ENCODE data around the gene PTH2. TPM values are rescaled to one million over a fixed set of nuclear protein-coding genes. Genes with fewer than 3 reads are reported as not detected.
"Not testable (repeated sequence)": the region's sequence is repeated elsewhere in the genome, so short reads cannot be mapped to it uniquely, and the experiment has no call there.

PTH2 gene
- polyA plus RNA-seq, 4 donors = not detected

- no peak for DNase-seq (ENCODE audit: low read depth in 4 of 4, low spot score in 3 of 4)
These were observed 32.9 kb downstream of the PTH2 start for GRCh38 chr19:49390131-49390928.

- no peak for DNase-seq (ENCODE audit: low read depth in 4 of 4, low spot score in 3 of 4)
These were observed 33.8 kb downstream of the PTH2 start for GRCh38 chr19:49389406-49389805.

- peak in 1 of 4 donors; percentile 40 for DNase-seq (ENCODE audit: low read depth in 4 of 4, low spot score in 3 of 4)
These were observed 35.3 kb downstream of the PTH2 start, which contains the start of gene KASH5 for GRCh38 chr19:49387936-49388372. Gene KASH5 (plus strand): TSS chr19:49388249. CDS start chr19:49390884, 2,635 bp downstream.

GRCh38 chr19:49383599-49383998 lies 39.6 kb downstream of the PTH2 start:
- DNase-seq (ENCODE audit: low read depth in 4 of 4, low spot score in 3 of 4) = no peak

- DNase-seq (ENCODE audit: low read depth in 4 of 4, low spot score in 3 of 4) = no peak
These were observed 40.6 kb downstream of the PTH2 start for GRCh38 chr19:49382639-49383038.

GRCh38 chr19:49380391-49380790 lies 42.9 kb downstream of the PTH2 start:
- no peak for DNase-seq (ENCODE audit: low read depth in 4 of 4, low spot score in 3 of 4)

GRCh38 chr19:49378512-49378911 lies 44.7 kb downstream of the PTH2 start:
- DNase-seq (ENCODE audit: low read depth in 4 of 4, low spot score in 3 of 4) = no peak

- DNase-seq (ENCODE audit: low read depth in 4 of 4, low spot score in 3 of 4) = no peak
These were observed 48.4 kb downstream of the PTH2 start for GRCh38 chr19:49374665-49375434.

- DNase-seq (ENCODE audit: low read depth in 4 of 4, low spot score in 3 of 4) = not testable (repeated sequence)
These were observed 50.1 kb downstream of the PTH2 start for GRCh38 chr19:49373174-49373573.

Other genes with a start within 250 kb of the PTH2 start
- 1 to 10 TPM; 2.5 to 3.3 (median 2.8) TPM for gene SLC6A16, start 98.2 kb downstream of the PTH2 start, polyA plus RNA-seq (ENCODE audit: insufficient read length in 4 of 4)
- gene CD37, start 88.0 kb downstream of the PTH2 start, polyA plus RNA-seq (ENCODE audit: insufficient read length in 4 of 4) = 10 to 100 TPM; 28.9 to 42.9 (median 36.0) TPM
- gene TEAD2, start 61.0 kb downstream of the PTH2 start, polyA plus RNA-seq (ENCODE audit: insufficient read length in 4 of 4) = 100 to 1,000 TPM in 2 of 4 donors, 10 to 100 TPM in 2; 95.9 to 107 (median 102) TPM
- 1 to 10 TPM; 3.3 to 6.9 (median 5.4) TPM for gene DKKL1, start 59.6 kb downstream of the PTH2 start, polyA plus RNA-seq (ENCODE audit: insufficient read length in 4 of 4)
- under 1 TPM in 3 of 4 donors, not detected in 1; 0.21 to 0.48 (median 0.29) TPM for gene KASH5, start 35.2 kb downstream of the PTH2 start, polyA plus RNA-seq (ENCODE audit: insufficient read length in 4 of 4)
- gene GFY, start 1.9 kb upstream of the PTH2 start, polyA plus RNA-seq (ENCODE audit: insufficient read length in 4 of 4) = under 1 TPM in 1 of 4 donors, not detected in 3; 0.04 TPM
- under 1 TPM; 0.25 to 0.49 (median 0.40) TPM for gene SLC17A7, start 18.1 kb upstream of the PTH2 start, polyA plus RNA-seq (ENCODE audit: insufficient read length in 4 of 4)
- 10 to 100 TPM; 79.0 to 96.1 (median 82.8) TPM for gene PIH1D1, start 28.4 kb upstream of the PTH2 start, polyA plus RNA-seq (ENCODE audit: insufficient read length in 4 of 4)
- gene ALDH16A1, start 29.8 kb upstream of the PTH2 start, polyA plus RNA-seq (ENCODE audit: insufficient read length in 4 of 4) = 10 to 100 TPM; 16.6 to 27.5 (median 18.3) TPM
- gene FLT3LG, start 50.8 kb upstream of the PTH2 start, polyA plus RNA-seq (ENCODE audit: insufficient read length in 4 of 4) = 1 to 10 TPM; 2.6 to 4.5 (median 3.6) TPM
- gene RPL13A, start 64.2 kb upstream of the PTH2 start, polyA plus RNA-seq (ENCODE audit: insufficient read length in 4 of 4) = 1,000 to 10,000 TPM; 2,364 to 2,825 (median 2,611) TPM
- gene RPS11, start 73.0 kb upstream of the PTH2 start, polyA plus RNA-seq (ENCODE audit: insufficient read length in 4 of 4) = 1,000 to 10,000 TPM; 2,560 to 2,862 (median 2,794) TPM
- gene FCGRT, start 89.2 kb upstream of the PTH2 start, polyA plus RNA-seq (ENCODE audit: insufficient read length in 4 of 4) = 100 to 1,000 TPM; 242 to 339 (median 259) TPM
- 10 to 100 TPM; 14.5 to 23.3 (median 17.4) TPM for gene RCN3, start 104.6 kb upstream of the PTH2 start, polyA plus RNA-seq (ENCODE audit: insufficient read length in 4 of 4)
- 10 to 100 TPM; 53.6 to 73.7 (median 60.5) TPM for gene NOSIP, start 157.1 kb upstream of the PTH2 start, polyA plus RNA-seq (ENCODE audit: insufficient read length in 4 of 4)
- 1 to 10 TPM; 7.3 to 9.3 (median 8.3) TPM for gene PRRG2, start 157.9 kb upstream of the PTH2 start, polyA plus RNA-seq (ENCODE audit: insufficient read length in 4 of 4)
- gene PRR12, start 167.7 kb upstream of the PTH2 start, polyA plus RNA-seq (ENCODE audit: insufficient read length in 4 of 4) = 10 to 100 TPM; 17.9 to 27.1 (median 20.2) TPM
- gene RRAS, start 216.7 kb upstream of the PTH2 start, polyA plus RNA-seq (ENCODE audit: insufficient read length in 4 of 4) = 10 to 100 TPM; 23.7 to 32.2 (median 25.8) TPM
- gene SCAF1, start 218.8 kb upstream of the PTH2 start, polyA plus RNA-seq (ENCODE audit: insufficient read length in 4 of 4) = 10 to 100 TPM; 31.4 to 47.6 (median 34.7) TPM
- 10 to 100 TPM; 41.2 to 56.3 (median 47.9) TPM for gene IRF3, start 242.4 kb upstream of the PTH2 start, polyA plus RNA-seq (ENCODE audit: insufficient read length in 4 of 4)
- gene BCL2L12, start 242.5 kb upstream of the PTH2 start, polyA plus RNA-seq (ENCODE audit: insufficient read length in 4 of 4) = 10 to 100 TPM; 20.5 to 32.6 (median 23.9) TPM